ENCODE measurements around the gene SSTR3. TPM values are rescaled to one million over a fixed set of nuclear protein-coding genes. Genes with fewer than 3 reads are reported as not detected.

Gene SSTR3
- total and polyA plus RNA-seq, 9 of the 15 experiments (the other 6 are each of a cell fraction or from before 2014, with no cell fraction given) = 0.03 TPM; not detected in 8

GRCh38 chr22:37175414-37176281, 36.6 kb downstream of the SSTR3 start:
- no TSS peak for BruUV-seq (replicated peaks)
- no peaks in the 10 kb centered on the region for H3K36me3 ChIP-seq (ENCODE audit: control insufficient read depth, insufficient read depth, low read length)
- no peak overlapping the region for H3K27ac ChIP-seq (ENCODE audit: extremely low read depth, low read depth, low read length)
- H3K4me2 ChIP-seq (ENCODE audit: insufficient read depth, low read length) = no peak overlapping the region
- no peak for ATAC-seq
- H3K79me2 ChIP-seq (ENCODE audit: control insufficient read depth, insufficient read depth, low read length) = no peaks in the 10 kb centered on the region
- in situ Hi-C loops (cut with MboI) = no loop called here
- no peak for FAIRE-seq
- peaks cover 9 to 37% of the 10 kb centered on the region in 2 experiments; a peak in 4 of 5 replicates for H3K27me3 ChIP-seq (ENCODE audit: control insufficient read depth in 2 of 2, insufficient read depth in 2 of 2, low read length in 2 of 2)
- CTCF ChIA-PET (ENCODE audit: low intra/inter-chr PET ratio) = no interaction called here
- DNase-seq (ENCODE audit: extremely low read depth in 1 of 4, low spot score in 3 of 4) = no peak
- H3K9ac ChIP-seq (ENCODE audit: insufficient read depth in 1 of 2, low read depth in 2 of 2, low read length in 2 of 2) = no peak overlapping the region; a peak in 1 of 4 replicates
- H3K4me1 ChIP-seq (replicated peaks in 1 of 2; ENCODE audit: control insufficient read depth in 2 of 2, insufficient read depth in 2 of 2, low read length in 2 of 2) = peaks cover 0 to 18% of the 10 kb centered on the region in 2 experiments; a peak in 2 of 5 replicates
- POLR2A ChIA-PET = interaction anchor here (0.7 to 1.2 kb wide), 2 partner anchors 8 to 122 kb away, joined by 3 read pairs; no protein-coding TSS in a partner anchor
- intact Hi-C loops (cut with micrococcal nuclease) = no loop called here
- WGBS (ENCODE audit: insufficient coverage, low coverage, missing lambda C conversion rate) = 8% methylated on average over 15 of the region's 18 CpGs
- no peak overlapping the region for H2AFZ ChIP-seq (ENCODE audit: low read depth, low read length)
- H3K9me1 ChIP-seq (ENCODE audit: control insufficient read depth, insufficient read depth, low read length) = no peaks in the 10 kb centered on the region
- no peak for TF ChIP-seq TCF15 (CRISPR knock-in tag; IDR thresholded peaks at IDR 0.05)
- TF ChIP-seq CCNT2 (IDR thresholded peaks at IDR 0.05; ENCODE audit: borderline replicate concordance, extremely low read depth, insufficient read length, low read depth, low read length) = no peak
- TF ChIP-seq SETDB1 (IDR thresholded peaks at IDR 0.05; ENCODE audit: low read length) = no peak
- no peak for TF ChIP-seq NCOA4 (IDR thresholded peaks at IDR 0.05; ENCODE audit: partially characterized antibody)
- no peak for TF ChIP-seq ARID3B (CRISPR knock-in tag; IDR thresholded peaks at IDR 0.05; ENCODE audit: borderline replicate concordance)
- TF ChIP-seq ZNF699 (CRISPR knock-in tag; IDR thresholded peaks at IDR 0.05; ENCODE audit: insufficient replicate concordance) = no peak
- TF ChIP-seq ZNF445 (CRISPR knock-in tag; IDR thresholded peaks at IDR 0.05; ENCODE audit: low read depth) = no peak
- no peak for TF ChIP-seq BRF1 (IDR thresholded peaks at IDR 0.05; ENCODE audit: borderline replicate concordance, extremely low read depth, insufficient read length)
- TF ChIP-seq RFX1 (IDR thresholded peaks at IDR 0.05) = no peak
- no peak for TF ChIP-seq CCAR2 (IDR thresholded peaks at IDR 0.05; ENCODE audit: low read depth, low read length)
- no peak for TF ChIP-seq NR1H2 (CRISPR knock-in tag; IDR thresholded peaks at IDR 0.05)
- TF ChIP-seq IRF2 (CRISPR knock-in tag; IDR thresholded peaks at IDR 0.05) = no peak
- TF ChIP-seq PRPF4 (IDR thresholded peaks at IDR 0.05; ENCODE audit: insufficient read depth, low read depth, low read length, poor library complexity, severe bottlenecking) = no peak
- TF ChIP-seq AFF4 (CRISPR knock-in tag; IDR thresholded peaks at IDR 0.05) = no peak
- TF ChIP-seq TSC22D4 (tag; IDR thresholded peaks at IDR 0.05) = no peak
- H4K20me1 ChIP-seq (replicated peaks; ENCODE audit: control insufficient read depth, insufficient read depth, low read length) = no peaks in the 10 kb centered on the region
- H3K9me3 ChIP-seq (replicated peaks; ENCODE audit: control insufficient read depth, insufficient read depth, low read depth, low read length) = no peaks in the 10 kb centered on the region
- H3K4me3 ChIP-seq = no peak overlapping the region

All from K562 (cell line).